HTR-8/SVneo (cell line): Measurements from ENCODE around the gene MFSD8.
"Not testable (repeated sequence)": the region's sequence is repeated elsewhere in the genome, so short reads cannot be mapped to it uniquely, and the experiment has no call there.

ENCODE experiments used
- DNase-seq: peaks from one replicate; pipeline ENCODE4 v3.0.0; 2011; ENCODE audit warnings: low spot score, mixed read lengths; ENCODE audit not compliant: insufficient read length
- FAIRE-seq: peaks from 2 replicates; lab custom pipeline; 2011; peaks lifted over from hg19 to GRCh38; lab: Jason Lieb, UNC

MFSD8 gene, protein sequence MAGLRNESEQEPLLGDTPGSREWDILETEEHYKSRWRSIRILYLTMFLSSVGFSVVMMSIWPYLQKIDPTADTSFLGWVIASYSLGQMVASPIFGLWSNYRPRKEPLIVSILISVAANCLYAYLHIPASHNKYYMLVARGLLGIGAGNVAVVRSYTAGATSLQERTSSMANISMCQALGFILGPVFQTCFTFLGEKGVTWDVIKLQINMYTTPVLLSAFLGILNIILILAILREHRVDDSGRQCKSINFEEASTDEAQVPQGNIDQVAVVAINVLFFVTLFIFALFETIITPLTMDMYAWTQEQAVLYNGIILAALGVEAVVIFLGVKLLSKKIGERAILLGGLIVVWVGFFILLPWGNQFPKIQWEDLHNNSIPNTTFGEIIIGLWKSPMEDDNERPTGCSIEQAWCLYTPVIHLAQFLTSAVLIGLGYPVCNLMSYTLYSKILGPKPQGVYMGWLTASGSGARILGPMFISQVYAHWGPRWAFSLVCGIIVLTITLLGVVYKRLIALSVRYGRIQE

DNA sequence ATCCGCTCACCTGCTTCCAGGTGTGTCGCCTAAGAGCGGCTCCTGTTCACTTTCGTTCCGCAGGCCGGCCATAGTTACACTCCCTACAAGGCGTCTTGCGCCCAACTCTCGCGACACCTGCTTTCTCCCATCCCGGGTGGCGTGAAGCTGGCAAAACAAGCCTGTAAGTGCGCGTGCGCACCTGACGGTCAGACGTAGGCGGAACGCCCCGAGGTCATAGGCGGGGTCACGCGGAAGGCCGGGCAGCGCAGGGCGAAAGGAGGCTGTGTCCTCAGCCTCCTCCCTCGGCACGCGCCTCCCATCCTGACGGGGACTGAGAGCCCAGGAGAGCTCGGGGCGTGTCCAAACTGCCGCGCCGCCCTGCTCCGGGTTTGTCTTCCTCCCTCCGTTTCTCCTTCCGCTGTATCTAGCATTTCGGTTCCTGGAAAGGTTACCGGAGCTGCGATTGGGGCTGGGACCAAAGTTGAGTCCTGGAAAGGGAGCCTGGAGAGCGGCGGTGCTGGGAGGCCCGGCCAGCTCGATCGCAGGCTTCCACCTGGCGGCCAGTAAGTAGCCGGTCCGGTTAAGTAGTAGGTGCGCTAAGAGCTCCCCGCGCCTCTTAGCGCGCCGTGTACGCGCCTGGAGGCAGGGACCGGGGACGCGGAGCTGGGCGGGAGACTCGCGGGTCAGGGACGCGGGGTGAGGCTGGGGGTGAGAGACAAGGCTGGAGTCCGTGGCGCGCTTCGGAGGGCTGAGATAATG is at the start of gene MFSD8, which contains the start of gene ABHD18:
TSS of gene MFSD8 (minus strand) at position 112 of the 741 bp plus-strand sequence. CDS start at position 72, 40 bp downstream.
TSS of gene ABHD18 (plus strand) at position 345 of the 741 bp plus-strand sequence. CDS start 17,550 bp downstream, outside the sequence.
- peak; percentile 96 for DNase-seq
- FAIRE-seq, result peak; percentile 98

DNA sequence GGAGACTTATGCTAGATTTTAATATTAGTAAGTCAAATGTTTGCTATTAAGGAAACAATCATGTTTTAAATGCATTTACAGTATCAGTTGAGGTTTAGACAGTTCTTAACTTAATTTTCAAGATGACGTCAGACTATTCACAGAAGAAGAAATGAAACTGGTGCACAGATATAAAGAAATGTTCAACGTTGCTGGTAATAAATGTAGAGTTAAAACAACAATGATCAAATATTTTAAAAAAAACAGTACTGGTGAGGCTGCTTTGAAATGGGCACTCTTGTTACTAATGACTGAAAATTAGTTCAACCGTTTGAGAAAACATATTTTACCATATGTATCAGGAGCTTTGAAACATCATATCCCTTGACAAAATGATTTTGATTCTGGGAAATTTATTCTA is 44.5 kb upstream of the MFSD8 start:
- FAIRE-seq (no peak), DNase-seq (no peak)

DNA sequence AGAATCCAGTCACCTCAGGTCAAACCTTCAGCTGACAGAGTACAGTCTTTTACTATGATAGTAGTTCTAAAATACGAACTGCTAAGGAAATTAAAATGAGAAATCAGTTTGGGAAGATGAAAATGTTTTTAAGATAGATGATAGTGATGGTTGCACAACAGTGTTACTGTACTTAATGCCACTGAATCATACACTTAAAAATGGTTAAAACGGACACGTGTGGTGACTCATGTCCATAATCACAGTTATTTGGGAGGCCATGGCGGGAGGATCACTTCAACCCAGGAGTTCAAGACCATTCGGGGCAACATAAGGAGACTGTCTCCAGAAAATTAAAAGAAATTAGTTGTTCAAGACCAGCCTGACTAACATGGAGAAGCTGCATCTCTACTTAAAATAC is 41.6 kb upstream of the MFSD8 start:
- DNase-seq (no peak), FAIRE-seq (no peak)

DNA sequence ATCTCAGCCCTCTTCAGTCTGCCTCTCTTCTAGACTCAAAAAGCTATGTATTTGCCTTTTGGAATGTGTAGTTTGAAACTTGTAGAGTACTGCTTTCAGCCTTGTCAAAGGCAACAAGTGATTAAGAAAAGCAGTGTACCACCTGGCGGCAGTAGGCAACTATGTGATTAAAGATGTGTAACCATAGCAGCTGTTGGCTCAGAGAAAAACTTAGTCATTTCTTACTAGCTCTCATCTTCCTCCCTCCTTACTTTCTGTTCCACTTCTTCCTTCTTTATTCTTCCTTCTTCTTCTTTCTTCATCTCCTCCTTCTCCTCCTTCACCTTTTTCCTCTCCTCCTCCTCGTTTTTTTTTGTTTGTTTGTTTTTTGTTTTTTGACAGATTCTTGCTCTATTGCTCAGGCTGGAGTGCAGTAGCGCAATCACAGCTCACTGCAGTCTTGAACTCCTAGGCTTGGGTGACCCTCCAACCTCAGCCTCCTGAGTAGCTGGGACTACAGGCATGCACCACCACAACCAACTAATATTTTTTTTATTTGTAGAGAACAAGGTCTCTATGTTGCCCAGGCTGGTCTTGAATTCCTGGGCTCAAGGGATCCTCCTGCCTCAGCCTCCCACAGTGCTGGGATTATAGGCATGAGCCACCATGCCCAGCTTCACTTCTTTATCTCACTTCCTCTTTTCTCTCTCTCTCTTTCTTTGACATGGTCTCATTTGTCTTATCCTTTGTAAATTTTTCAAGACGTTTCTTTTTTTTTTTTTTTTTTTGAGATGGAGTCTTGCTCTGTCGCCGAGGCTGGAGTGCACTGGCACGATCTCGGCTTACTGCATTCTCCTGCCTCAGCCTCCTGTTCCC is 32.8 kb upstream of the MFSD8 start:
- DNase-seq (peak; percentile 43), FAIRE-seq (no peak)

DNA sequence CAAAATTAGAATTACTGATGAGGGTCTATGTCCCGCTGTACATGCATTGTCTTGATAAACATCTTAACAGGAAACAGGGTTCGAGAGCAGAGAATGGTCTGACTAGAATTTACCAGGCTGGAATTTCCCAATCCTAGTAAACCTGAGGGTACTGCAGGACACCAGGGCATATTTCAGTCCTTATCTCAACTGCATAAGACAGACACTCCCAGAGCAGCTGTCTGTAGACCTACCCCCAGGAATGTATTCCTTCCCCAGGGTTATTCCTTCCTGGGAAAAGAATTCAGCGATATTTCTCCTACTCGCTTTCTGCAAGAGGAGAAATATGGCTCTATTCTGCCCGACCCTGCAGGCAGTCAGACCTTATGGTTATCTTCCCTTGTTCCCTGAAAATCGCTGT is 31.5 kb upstream of the MFSD8 start:
- not testable (repeated sequence) for DNase-seq, FAIRE-seq

DNA sequence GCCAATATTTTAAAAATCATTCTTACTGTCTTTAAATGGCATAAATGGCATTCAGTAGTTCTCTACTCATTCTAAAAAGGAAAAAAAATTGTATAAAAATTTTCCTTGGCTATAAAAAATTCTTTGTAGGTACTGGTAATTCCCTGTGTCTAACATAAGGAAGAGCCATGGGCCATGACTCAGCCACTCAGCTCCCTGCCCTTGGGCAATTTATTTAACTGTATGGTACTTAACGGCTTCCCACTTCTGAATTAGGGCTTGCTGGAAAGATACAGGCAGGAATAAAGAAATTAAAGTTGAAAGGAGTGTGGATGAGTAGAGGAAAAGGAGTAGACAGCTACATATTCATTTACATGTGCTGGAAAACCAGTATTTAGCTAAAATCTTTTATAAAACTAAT is 30.8 kb upstream of the MFSD8 start:
- FAIRE-seq, result no peak
- peak; percentile 48 for DNase-seq

DNA sequence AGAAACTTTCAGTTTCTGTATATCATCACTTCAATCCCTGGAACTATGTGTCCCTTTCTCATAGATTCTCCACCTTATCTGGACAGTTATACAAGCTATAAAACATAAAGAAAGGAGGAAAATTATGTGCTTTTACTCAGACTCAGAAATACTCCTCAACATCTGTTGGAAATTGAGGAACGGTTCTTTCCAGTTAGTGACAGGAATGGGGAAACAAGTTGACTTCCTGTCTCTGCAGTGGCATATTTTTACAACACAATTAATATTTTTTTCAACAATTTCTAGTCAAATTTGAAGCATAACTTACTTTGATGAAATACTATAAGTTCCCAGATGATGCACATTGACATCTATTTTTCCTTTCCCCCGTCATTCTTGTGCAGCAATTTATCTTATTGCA is 28.2 kb upstream of the MFSD8 start:
- FAIRE-seq (no peak), DNase-seq (no peak)

DNA sequence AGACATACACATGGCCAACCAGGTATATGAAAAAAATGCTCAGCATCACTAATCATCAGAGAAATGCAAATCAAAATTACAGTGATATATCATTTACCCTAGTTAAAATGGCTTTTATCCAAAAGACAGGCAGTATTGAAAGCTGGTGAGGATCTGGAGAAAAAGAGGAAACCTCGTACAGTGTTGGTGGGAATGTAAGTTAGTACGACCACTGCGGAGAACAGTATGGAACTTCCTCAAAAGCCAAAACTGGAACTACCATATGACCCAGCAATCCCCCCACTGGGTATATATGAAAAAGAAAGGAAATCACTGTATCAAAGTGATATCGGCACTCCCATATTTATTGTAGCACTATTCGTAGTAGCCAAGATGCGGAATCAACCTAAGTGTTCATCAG is 23.7 kb upstream of the MFSD8 start:
- DNase-seq, result no peak
- no peak for FAIRE-seq

DNA sequence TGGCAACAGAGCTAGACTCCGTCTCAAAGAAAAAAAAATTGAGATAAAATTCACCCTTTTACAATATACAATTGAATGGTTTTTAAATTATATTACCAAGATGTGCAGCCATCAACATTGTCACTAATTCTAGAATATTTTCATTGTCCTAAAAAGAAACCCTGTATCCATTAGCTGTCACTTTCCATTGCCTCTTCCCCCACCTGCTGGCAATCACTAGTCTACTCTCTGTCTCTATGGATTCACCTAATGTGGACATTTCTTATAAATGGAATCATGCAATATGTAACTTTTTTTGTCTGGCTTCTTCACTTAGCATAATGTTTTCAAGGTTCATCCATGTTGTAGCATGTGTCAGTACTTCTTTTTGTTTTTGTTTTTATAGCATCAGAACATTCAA is 21.0 kb upstream of the MFSD8 start:
- FAIRE-seq (no peak), DNase-seq (no peak)

DNA sequence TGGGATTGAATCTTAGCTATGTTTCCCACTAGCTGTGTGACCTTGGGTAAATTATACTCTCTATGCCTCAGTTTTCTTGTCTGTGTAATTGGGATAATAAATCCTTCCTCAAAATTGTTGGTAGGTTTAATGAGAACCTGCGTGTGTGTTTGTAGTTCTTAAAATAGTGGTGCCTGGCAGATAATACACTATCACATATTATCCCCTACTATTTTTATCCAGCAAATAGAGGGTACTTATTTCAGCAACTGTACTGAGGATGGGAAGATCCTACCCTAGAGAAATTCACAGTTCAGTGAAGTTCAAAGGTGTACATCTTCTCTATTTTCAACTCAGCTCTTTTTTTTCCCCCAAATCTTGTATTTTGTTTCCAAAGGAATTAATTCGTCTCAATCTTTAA is 17.5 kb upstream of the MFSD8 start:
- DNase-seq, result no peak
- FAIRE-seq, result no peak

DNA sequence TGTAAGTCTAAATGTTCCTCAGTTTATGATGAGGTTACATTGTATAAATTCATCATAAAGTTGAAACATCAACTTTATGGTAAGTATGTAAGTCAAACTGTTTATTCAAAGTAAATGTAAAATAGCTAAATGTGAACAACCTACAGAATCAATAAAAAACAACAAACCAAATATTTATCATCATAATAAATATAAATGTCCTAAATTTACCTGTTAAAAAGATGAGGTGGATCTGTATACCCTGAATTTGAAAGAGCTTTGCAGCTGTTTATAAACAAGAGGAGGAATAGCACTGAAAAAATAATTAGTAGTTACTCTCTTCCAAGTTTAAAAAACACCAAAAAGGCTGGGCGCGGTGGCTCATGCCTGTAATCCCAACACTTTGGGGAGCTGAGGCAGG is 14.0 kb upstream of the MFSD8 start:
- DNase-seq, result no peak
- no peak for FAIRE-seq

DNA sequence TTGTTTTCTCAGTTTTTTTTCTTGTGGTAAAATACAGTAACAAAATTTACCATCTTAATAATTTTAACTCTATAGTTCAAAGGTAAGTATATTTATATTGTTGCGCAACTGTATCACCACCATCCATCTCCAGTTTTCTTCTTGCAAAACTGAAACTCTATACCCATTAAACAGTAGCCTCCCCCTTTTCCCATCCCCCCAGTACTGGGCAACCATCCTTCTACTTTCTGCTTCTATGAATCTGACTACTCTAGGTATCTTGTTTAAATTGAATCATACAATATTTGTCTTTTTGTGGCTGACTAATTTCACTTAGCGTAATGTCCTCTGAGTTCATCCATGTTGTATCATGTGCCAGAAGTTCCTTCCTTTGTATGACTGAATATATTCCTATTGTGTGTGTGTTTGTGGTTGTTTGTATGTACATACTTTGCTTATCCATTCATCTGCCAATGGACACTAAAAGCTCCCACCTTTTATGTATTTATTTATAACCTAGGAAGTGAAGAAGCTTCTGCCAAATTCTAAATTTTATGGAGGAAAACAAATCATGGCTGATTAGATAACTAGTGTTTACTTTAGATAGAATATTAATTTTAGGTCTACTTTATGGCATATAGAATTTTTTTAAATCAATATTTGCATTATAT is 10.3 kb upstream of the MFSD8 start:
- FAIRE-seq, result no peak
- no peak for DNase-seq

DNA sequence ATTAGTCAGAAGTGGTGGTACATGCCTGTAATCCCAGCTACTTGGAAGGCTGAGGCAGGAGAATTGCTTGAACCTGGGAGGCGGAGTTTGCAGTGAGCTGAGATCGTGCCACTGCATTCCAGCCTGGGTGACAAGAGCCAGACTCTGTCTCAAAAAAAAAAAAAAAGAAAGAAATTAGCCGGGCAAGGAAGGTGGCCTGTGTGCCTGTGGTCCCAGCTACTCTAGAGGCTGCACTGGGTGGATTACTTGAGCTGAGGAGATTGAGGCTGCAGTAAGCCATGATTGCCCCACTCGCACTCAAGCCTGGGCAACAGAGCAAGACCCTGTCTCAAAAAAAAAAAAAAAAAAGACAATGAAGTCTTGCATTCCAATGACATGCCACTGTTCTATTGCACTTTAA is 6.0 kb upstream of the MFSD8 start:
- not testable (repeated sequence) for DNase-seq, FAIRE-seq

DNA sequence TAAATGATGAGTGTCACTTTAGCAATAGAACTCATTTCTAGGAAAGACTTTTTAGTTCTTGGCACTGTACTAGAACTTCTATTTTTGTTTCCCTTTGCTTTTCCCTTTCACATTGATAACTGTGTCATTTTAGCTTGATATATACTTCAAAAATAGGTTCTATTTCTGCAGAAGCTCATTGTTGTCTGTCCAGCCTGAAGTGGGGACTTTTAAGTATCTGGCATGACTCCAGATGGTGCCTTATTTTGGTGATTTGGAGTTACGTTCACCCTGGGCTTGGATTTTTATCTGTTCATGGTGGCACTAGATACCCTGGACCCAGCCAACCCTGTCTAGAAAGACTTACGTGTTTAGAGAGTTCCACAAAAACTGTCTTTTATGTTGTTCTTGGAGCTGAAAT is 3.6 kb upstream of the MFSD8 start:
- DNase-seq (no peak), FAIRE-seq (no peak)

DNA sequence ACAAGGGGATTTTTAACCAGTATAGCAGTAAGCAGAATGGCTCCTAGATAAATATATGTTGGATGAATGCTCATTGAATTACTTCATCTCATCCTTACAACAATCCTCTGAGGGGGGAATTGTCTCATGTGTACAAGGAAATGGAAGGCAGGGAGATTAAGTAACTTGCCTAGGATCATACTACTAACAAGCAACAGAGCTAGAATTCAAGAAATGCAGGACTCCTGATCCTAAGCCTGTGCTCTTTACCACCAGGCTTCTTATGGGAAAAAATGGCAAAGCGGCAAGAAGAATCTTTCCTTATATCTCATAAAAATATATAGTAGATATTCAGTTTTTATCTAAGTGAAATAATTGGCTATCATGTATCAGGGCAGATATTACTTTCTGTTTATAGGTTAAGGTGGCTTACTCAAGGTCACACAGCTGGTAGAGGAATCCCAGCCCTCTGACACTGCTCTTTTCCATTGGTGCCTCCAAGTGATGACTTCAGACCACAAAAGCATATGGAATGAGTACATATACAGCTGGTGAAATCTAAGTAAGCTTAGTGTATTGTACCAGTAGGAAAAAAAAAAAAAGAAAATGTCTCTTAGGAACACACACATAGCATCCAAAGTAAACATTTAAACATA is 2.3 kb upstream of the MFSD8 start:
- DNase-seq, result no peak
- no peak for FAIRE-seq

DNA sequence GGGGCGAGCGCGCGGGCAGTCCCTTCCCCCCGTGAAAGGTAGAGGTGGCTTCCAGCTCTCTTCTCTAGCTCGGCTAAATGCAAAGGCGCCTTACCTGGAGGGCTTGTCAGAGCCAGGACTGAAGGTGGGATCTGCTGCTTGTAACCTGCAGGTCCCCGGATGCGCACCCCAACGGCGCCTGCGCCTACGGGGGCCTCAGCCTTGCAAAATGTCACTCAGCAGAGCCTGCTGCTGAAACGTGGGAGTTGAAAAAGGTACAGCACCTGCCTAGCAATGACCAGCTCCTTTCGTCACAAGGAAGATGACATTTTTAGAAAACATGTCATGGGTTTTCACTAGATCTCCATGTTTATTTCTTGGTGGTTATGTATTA is 816 bp upstream of the MFSD8 start:
- FAIRE-seq (no peak), DNase-seq (peak; percentile 51)

DNA sequence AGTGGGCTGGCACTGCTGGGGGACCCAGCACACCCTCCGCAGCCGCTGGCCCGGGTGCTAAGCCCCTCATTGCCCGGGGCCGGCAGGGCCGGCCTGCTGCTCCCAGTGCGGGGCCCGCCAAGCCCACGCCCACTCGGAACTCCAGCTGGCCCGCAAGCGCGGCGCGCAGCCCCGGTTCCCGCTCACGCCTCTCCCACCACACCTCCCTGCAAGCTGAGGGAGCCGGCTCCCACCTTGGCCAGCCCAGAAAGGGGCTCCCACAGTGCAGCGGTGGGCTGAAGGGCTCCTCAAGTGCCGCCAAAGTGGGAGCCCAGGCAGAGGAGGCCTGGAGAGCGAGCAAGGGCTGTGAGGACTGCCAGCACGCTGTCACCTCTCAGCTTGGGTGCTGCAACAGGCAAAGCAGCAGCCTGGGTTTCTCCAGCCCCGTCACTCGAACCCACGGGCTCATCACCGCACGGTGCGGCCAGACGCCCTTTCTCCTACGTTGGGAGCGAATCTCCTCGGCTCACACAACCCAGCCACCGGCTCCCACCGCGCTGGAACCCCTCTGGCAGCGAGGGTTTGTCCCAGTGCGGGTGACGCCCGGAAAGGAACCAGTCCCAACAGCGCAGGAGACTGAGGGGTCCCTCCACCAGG is 429 bp downstream of the MFSD8 start:
- DNase-seq, FAIRE-seq: not testable (repeated sequence)

DNA sequence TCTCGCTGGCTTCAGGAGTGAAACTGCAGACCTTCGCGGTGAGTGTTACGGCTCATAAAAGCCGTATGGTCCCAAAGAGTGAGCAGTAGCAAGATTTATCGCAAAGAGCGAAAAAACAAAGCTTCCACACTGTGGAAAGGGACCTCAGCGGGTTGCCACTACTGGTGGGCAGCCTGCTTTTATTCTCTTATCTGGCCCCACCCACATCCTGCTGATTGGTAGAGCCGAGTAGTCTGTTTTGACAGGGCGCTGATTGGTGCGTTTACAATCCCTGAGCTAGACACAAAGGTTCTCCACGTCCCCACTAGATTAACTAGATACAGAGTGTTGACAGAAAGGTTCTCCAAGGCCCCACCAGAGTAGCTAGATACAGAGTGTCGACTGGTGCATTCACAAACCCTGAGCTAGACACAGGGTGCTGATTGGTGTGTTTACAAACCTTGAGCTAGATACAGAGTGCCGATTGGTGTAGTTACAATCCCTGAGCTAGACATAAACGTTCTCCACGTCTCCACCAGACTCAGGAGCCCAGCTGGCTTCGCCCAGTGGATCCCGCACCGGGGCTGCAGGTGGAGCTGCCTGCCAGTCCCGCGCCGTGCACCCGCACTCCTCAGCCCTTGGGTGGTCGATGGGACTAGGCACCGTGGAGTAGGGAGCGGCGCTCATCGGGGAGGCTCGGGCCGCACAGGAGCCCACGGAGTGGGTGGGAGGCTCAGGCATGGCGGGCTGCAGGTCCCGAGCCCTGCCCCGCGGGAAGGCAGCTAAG is 1.2 kb downstream of the MFSD8 start:
- not testable (repeated sequence) for DNase-seq, FAIRE-seq
